ENCODE measurements around the gene WASHC2C.
"Not testable (repeated sequence)": the region's sequence is repeated elsewhere in the genome, so short reads cannot be mapped to it uniquely, and the experiment has no call there.

The WASHC2C gene

GRCh38 chr10:45726703-45727420 is at the start of gene WASHC2C:
Gene WASHC2C, plus strand, starts transcription at chr10:45727266. Its CDS starts 52 bp downstream, at chr10:45727318.
- peak; percentile 97 to 98 for DNase-seq

- not testable (repeated sequence) for DNase-seq
Observed at GRCh38 chr10:45678467-45678866, 48.6 kb upstream of the WASHC2C start.

GRCh38 chr10:45710200-45710796 is 16.8 kb upstream of the WASHC2C start:
- not testable (repeated sequence) for DNase-seq

- DNase-seq = not testable (repeated sequence)
Observed at GRCh38 chr10:45711223-45711622, 15.8 kb upstream of the WASHC2C start.

GRCh38 chr10:45717053-45717452 is 10.0 kb upstream of the WASHC2C start:
- DNase-seq = not testable (repeated sequence)

GRCh38 chr10:45717642-45718041 is 9.4 kb upstream of the WASHC2C start:
- DNase-seq = not testable (repeated sequence)

GRCh38 chr10:45721503-45721902 is 5.6 kb upstream of the WASHC2C start:
- DNase-seq = not testable (repeated sequence)

- DNase-seq = not testable (repeated sequence)
Observed at GRCh38 chr10:45723851-45724250, 3.2 kb upstream of the WASHC2C start.

GRCh38 chr10:45727421-45727965 is 427 bp downstream of the WASHC2C start:
- DNase-seq = not testable (repeated sequence)

GRCh38 chr10:45734449-45734848 is 7.4 kb downstream of the WASHC2C start:
- DNase-seq = not testable (repeated sequence)

GRCh38 chr10:45734867-45735266 is 7.8 kb downstream of the WASHC2C start:
- not testable (repeated sequence) for DNase-seq

GRCh38 chr10:45741559-45741958 is 14.5 kb downstream of the WASHC2C start:
- DNase-seq = not testable (repeated sequence)

GRCh38 chr10:45742014-45742413 is 14.9 kb downstream of the WASHC2C start:
- not testable (repeated sequence) for DNase-seq

GRCh38 chr10:45751141-45751540 is 24.1 kb downstream of the WASHC2C start:
- DNase-seq = not testable (repeated sequence)

- DNase-seq = not testable (repeated sequence)
Observed at GRCh38 chr10:45752210-45752609, 25.1 kb downstream of the WASHC2C start.

- not testable (repeated sequence) for DNase-seq
Observed at GRCh38 chr10:45753979-45754495, 27.0 kb downstream of the WASHC2C start.

- DNase-seq = not testable (repeated sequence)
Observed at GRCh38 chr10:45755083-45755482, 28.0 kb downstream of the WASHC2C start.

GRCh38 chr10:45756065-45756464 is 29.0 kb downstream of the WASHC2C start:
- DNase-seq = not testable (repeated sequence)

GRCh38 chr10:45757661-45758396 is 30.8 kb downstream of the WASHC2C start:
- DNase-seq = not testable (repeated sequence)

GRCh38 chr10:45761622-45762021 is 34.6 kb downstream of the WASHC2C start:
- not testable (repeated sequence) for DNase-seq

- not testable (repeated sequence) for DNase-seq
Observed at GRCh38 chr10:45763037-45763436, 36.0 kb downstream of the WASHC2C start.

GRCh38 chr10:45768334-45768733 is 41.3 kb downstream of the WASHC2C start:
- DNase-seq = not testable (repeated sequence)

Measured in activated CD4-positive, alpha-beta T cell treated with anti-CD3 and anti-CD28 coated beads, Interleukin-2, amount 50 U/mL, for 48 hours (primary cell).